ENCODE data around the gene ALCAM.

Gene ALCAM

DNA sequence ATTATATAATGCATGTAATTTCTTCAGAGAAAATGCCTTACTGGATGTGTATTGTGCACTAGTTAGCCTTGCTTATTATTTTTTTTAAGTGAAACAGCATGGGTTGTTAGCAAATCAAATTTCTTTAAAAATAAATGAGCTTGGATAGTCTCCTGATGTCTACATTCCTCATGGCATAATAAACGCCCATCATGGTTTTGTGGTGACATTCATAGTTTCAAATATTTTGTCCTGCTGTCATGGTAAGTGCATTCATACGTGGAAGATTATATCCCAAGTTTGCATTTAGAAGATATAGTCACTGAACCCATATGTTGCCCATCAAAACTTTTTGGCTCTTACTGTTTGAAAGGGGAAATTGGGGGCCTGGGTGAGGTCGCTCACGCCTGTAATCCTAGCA lies 130.7 kb downstream of the ALCAM start:
- no peak for DNase-seq

DNA sequence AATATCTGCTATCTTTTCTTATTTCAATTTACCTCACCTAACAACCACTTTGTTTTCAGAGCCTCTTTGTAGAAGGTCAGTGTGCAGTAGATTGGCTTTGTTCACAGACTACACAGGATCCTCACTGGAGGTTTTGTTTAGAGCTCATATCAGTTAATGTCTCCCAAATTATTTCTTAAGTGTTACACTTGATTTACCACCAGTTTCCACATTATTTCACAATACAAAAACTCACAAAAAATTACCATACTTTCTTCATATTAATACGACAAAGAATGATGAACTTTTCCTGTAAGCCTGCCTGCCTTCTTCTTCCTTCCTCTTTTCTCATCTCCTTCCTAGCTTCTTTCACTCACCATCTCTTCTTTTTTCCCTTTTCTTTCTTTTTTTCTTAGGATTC lies 133.3 kb downstream of the ALCAM start:
- DNase-seq: no peak

DNA sequence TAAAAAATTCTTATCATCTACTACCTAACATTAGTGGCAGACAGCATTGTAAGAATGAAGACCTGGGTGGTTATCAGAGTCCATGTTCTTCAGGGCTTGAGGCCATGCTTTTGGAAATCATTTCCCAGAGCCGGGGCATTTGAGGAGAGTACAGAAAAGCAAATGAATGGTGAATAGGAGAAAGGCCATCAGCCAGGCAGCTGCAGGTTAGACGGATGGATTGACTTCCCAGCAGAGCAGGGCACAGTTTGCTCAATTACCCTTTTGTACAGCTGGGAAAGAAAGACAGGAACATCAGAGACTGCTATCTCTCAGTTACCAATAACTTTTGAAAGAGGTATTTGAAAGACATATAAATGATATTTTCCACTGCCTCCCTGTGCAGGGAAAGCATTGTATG lies 135.6 kb downstream of the ALCAM start:
- DNase-seq: no peak

DNA sequence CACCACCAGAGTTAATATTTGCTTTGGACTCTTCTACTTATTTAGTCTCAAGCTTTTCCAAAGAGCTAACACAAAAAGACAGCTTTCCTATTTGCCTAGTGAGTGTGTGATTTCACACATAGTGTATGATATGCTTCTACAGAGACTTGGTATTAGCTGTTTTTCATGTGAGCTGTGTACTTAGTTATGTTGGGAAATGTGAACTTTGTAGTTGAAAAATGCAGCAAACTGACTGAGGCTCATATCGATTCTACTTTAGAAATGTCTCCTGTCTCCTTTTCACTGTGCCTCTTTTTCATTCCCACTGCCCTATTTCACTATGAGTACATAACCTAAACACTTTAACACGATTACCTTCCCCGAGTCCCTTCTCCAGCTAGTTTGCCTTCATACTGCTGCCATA lies 136.5 kb downstream of the ALCAM start:
- DNase-seq: no peak

DNA sequence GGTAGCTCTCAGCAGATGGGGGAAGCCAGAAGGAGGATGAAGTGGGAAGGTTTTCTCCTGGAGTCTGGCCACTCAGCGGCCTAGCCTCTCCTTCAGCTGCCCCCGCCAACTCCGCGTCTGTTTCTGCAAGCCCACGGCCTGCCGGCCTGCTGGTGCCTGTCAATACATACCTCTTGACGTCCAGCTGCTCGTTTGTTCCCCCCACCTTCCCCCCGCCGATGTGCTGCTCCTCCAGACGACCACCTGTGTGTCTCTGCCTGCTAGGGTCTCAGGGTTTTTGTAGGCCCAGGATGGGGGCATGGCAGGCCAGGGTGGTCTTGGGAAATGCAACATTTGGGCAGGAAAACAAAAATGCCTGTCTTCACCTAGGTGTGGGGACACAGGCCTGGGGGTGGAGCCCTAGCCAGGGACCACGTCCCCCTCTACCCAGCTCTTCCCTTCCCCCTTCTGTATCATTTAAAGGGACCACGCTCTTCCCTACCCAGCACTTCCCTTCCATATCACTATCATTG lies 137.8 kb downstream of the ALCAM start:
- no peak for DNase-seq

DNA sequence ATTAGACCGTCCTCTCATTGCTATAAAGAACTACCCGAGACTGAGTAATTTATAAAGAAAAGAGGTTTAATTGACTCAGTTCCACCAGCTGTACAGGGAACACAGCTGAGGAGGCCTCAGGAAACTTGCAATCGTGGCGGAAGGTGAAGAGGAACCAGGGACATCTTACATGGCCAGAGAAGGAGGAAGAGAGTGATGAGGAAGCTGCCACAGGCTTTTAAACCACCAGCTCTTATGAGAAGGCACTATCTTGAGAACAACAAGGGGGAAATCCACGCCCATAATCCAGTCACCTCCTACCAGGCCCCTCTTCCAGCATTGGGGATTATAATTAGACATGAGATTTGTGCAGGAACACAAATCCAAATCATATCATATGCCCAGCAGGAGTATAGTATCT lies 138.5 kb downstream of the ALCAM start:
- no peak for DNase-seq

DNA sequence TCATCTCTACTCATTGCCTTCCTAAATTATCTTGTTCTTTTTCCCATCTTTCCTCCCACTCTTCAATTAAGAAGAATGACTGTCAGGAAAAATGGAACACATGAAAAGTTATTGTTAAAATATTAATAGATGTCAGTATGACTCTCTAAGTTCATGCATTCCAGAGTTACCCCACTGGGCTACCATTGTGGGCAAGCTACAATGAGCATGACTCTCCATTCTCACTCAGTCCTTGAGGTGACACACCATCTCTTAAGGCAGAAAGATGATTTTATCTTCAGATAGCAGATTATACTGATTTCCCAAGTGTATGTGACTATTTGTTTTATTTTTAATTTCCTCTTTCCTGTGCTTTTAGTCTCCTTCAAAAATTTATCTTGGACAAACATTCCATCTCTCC lies 144.3 kb downstream of the ALCAM start:
- DNase-seq: no peak

DNA sequence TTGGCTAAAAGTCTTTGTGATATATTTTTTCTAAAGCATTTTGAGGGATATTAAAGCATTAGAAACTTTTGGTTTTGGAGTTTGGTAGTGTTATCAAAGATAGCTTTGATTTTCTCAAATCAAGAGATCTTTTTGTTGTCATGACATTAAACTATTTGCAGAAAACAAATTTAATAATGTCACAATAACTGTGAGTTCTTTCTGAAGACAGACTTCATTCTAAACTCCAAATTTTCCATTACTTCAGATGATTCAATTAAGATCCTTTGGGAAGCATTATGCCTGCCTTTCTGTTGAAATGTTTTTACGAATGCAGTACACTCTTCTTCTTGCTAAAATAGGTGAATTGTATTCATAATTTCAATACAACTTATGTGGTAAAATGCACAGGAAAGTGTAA lies 145.4 kb downstream of the ALCAM start:
- no peak for DNase-seq

DNA sequence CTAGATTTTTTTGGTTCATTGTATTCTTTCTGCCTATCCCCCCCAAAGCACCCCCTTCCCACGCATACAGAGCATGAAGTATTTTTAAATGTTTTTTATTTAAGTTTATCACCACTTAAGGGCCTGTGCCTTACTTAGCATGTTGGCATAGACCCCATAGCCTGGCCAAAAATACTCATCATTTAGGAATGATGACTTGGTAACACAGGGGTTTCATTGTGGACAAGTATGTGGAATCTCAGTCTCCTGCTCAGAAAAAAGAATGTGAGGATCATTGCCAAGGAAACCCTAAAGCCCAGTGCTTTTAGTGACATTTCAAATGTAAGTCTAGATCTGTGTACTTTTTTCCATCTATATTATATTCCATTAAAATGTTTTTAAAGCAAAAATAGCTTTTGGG lies 146.3 kb downstream of the ALCAM start:
- no peak for DNase-seq

DNA sequence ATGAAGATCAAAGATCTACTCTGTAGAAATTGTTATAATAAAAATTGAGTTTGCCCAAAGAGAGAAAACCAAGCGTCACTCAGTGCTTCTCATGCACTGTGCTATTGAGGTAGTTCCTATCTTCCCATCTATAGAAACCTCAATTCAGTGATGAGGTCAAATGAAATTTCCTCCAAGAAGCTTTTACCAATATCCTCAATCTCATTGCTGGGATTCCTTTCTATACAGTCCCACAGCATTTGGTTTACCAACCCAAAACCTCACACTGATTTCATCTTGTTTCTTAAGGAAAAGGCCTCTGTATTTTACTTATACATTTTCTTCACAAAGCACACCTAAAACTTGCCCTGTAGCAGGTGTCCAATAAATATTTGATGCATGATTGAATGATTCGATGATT lies 147.2 kb downstream of the ALCAM start:
- no peak for DNase-seq

DNA sequence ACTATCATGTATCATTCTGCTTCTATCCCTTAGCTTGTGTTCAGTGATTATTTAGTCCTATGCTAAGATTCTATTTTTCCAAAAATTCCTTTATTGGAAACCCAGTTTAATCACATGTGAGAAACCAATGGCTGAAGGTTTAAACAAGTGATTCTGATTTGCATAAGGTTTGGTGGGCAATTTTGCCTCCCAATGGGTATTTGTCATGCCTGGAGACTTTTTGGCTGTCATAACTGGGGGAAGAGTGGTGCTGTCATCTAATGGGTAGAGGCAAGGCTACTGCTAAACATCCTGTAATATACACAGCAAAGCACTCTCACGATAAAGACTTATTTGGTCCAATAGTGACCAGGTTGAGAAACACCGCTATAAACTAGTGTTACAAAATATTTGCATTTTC lies 148.7 kb downstream of the ALCAM start:
- DNase-seq: no peak

DNA sequence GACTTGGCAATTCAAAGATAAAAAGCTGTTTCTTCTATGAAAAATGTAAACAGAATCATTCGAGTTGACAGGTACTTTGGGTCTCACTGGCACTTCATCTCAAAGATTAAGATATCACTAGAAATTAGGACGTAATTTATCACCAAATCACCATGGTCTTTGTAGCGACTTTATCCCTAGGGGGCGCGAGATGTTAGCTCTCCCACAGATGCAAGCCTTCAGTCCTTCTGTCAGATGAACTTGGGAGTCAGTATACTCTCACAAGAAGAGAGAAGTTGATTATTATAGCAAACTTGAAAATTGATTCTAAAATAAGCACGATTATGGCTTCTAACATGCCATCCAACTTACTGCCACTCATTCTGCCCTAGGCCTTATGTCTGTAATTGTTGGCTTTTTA lies 150.3 kb downstream of the ALCAM start:
- no peak for DNase-seq

DNA sequence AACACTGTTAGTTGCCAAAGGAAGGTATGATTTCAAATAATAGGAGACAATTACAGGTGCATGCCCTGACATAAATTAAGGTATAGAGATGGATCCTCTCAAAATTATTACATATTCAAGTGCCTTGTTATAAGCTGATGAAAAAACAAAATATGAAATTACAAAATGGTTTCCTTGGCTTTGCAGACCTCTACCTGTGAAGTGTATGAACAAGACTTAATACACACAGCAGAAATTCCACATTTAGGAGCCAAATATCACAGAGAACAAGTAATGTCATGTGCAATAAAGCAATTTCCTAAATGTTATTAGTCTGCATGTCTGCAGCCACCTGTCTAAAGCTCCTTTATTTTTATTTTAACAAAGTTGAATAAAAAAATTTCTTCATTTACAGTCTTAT lies 151.5 kb downstream of the ALCAM start:
- no peak for DNase-seq

DNA sequence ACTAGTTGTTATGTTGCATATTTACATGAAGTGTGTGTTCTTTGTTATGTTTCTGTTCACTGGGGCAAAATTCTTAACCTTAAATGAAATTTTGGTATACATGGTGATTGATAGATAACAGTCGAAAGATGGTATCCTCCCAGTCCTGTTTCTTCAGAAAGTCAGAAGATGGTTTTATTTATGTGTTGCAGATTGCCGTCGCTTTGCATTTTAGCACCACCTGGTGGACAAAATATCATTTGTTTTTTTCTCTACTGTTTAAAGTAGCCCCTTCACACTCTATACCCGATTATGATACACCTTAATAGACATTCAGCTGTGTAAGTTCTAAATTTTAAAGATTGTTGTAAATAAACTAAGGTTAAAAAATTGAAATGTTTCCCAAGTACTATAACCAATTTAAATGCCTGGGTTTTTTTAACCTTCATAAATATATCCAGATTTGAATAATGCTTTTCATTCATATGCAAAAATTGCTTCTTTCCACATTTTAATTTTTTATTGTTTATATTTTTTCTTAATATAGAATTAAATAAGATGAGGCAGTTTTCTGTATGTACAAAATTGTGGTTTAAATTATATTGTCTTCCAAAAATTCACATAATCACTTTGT lies 152.2 kb downstream of the ALCAM start:
- DNase-seq: no peak

DNA sequence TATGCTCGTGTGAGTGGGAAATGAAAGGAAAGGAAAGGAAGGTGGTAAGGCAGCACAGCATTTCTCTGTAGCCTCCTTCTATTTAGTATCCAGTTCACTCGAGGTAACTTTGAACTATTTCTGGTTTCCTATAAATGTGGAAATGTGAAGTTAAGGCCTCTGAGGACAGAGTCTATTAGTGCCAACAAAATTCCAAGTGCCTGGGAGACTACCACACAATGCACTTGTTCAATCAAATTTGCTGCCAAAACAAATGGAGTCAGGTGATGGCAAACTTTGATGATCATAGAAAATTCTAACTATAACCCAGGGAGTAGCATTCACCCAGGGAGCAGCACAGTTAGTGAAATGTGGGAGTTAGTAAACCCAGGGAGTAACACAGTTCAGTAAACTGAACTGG lies 155.1 kb downstream of the ALCAM start:
- no peak for DNase-seq

DNA sequence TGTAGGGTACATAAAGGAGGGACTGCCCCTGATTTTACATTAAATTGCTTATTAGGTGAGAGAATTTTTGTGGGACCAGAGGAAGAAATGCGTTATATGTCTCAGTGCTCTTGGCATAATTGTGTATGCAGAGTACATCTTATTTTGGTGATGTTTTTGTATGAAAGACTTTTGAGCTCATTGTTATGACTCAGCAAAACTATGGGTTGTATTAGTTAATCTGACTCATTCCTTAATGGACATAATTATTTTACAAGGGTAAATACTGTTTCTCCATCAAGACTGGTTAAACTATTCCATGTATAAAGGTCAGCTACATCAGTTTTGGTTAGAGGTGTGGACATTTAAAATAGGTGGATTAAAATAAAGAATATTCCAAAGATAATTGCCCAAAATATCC lies 156.8 kb downstream of the ALCAM start:
- no peak for DNase-seq

DNA sequence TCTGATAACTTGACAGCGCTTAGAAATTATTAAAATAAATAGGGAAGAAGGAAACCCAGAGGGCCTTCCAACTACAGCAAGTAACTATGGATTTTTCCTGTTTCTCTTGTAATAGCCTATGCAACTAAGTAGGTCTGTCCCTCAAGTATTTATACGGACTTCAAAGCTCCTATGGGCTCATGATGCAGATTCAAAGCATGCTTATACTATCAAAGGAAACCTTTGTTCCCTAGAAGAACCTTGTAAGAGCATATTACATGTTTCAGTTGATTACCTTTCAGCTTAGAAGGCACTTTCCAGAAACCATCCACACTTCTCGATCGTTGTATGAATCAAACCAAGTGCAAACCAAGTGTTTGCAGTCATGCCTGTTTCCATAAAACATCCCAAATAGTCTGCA lies 158.8 kb downstream of the ALCAM start:
- no peak for DNase-seq

DNA sequence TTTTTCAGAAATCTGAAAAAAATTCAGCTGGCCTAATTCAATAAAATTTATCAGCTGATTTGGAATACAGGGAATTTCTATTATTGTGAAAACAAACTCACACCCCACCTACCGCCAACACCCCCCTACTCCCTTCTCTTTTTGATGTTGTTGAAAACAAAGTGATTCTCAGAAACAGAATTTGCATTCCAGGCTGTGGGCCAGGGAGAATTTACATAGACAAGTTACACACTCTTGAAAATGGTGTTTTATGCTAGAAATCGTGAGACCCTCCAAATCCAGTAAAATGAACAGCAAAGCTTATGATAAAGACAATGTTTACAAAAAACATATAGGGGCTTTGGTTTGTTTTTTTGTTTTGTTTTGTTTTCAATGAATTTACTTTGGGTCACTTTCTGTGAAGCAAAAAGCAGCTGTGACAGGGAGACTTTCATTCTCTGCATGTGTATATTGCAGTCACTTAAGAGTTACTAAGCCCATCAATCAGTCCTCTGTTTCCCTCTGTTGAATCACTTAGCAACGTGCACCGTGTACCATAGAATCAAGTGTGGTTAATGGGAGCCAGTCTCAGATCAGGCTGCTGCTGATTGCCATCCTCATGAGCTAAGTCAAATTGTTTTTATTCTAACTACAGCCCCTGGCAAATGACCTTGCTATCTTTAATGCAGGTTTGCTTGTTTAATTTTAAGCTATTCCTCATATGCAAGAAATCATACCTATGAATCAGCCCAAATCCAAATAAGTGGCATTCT lies 159.8 kb downstream of the ALCAM start:
- DNase-seq: no peak

DNA sequence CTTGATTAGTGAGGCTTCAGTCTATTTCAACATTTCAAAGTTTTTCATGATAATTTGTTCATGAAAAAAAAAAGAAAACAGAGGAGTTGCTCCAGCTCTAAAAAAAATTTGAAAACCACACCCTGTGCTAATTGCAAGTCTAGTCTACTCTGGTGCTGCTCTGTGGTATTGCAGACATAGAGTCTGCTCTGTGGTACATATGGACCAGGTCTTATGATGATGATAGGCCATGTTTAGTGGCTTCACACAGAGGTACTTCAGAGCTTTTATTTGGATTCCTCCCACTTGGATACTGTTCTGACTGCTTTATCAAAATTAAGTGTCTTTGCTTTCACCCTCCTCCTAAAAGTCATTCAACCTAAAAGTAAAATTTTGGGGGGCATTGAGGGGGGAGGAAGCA lies 160.8 kb downstream of the ALCAM start:
- DNase-seq: no peak

DNA sequence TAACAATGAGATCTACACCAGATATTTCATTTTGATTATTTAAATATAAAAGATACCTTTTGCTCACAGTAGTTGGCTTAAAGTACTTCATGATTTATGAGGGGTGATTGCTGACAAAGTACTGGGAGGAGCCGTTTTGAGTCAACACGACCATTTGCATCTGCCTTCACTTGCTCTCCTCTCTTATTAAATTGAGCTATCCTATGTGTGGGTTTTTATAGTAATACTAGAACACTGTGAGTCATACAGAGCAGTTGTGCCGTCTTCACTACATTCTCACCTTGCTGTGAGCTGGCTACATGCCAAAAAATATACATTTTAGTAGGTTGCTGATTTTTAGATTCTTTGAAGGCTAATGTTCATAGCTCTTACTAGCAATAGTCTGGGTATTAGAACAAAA lies 161.2 kb downstream of the ALCAM start:
- DNase-seq: no peak

DNA sequence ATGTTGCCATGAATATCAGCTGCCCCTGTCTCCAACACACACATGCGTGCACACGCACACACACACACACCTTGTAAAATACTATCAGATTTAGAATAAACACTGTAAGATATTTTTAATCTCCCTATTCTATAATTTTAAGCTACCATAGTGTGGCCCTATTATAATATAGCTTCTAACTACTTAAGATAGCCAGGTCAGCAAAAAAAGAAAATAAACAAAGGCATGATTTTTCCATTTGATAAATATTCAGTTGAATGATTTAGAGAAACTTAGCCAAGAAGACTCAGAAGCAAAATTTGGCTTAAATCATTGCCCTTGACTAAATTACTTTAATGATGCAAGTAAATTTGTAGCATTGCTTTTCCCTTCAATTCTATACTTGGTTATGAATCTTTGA lies 162.2 kb downstream of the ALCAM start:
- no peak for DNase-seq

DNA sequence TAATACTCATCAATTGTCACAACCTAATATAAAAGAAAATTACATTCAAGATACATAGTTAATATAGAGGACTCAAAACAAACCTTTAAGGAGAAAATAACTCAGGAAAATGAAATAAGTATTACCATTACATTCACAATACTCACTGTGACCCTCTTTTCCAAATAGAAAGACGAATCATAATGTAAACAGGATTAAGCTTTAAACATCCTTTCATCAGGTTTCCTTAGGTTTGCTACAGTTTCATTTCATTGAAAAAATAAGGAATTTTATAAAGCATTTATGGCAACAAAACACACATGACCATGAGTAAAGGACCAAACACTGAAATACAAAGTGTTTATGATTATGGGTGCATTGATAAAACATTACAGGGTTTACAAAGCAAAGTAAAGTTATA lies 162.7 kb downstream of the ALCAM start:
- DNase-seq: no peak

DNA sequence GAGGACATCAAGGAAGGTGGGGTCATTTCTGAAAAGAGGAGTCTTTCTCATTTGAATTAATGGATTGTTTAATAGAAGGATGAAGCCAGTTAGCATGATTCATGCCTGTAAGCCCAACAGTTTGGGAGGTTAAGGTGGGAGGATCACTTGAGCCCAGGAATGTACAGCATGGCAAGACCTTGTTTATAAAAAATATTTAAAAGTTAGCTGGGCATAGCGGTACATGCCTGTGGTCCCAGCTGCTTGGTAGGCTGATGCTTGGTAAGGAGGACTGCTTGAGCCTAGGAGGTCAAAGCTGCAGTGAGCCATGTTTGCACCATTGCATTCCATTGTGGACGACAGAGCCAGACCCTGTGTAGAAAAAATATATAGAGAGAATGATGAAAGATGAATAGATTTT lies 165.5 kb downstream of the ALCAM start:
- no peak for DNase-seq

DNA sequence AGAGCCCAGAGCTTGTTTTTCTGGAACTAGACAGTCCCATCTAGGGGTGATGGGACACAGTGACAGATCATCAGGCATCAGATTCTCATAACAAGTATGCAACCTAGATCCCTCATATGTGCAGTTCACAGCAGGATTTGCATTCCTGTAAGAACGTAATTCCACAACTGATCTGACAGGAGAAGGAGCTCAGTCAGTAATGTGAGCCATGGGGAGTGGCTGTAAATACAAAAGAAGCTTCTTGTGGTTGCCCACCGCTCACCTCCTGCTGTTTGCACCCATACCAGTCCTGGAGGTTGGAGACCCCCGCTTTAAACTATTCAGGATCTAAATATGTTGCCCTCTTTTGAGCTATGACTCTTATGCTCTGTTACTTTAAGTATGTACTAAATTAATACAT lies 167.3 kb downstream of the ALCAM start:
- DNase-seq: no peak

DNA sequence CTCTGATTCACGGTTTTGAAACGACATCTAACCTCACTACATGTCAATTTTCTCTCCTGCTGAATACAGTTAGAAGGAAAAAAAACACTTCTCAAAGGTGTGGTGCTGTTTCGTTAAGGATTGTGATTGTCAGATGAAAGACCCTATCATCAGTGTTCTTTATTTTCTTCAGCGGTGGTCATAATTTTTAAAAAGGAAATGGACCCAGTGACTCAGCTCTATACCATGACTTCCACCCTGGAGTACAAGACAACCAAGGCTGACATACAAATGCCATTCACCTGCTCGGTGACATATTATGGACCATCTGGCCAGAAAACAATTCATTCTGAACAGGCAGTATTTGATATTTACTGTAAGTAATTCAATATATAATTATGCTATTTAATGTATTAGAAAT lies 167.8 kb downstream of the ALCAM start:
- DNase-seq: no peak

Measured in CD4-positive, alpha-beta T cell treated with Interleukin-15 for 1 hour (primary cell).